ENCODE data around the gene SNED1.
"Not testable (repeated sequence)": the region's sequence is repeated elsewhere in the genome, so short reads cannot be mapped to it uniquely, and the experiment has no call there.

SNED1 gene

DNA sequence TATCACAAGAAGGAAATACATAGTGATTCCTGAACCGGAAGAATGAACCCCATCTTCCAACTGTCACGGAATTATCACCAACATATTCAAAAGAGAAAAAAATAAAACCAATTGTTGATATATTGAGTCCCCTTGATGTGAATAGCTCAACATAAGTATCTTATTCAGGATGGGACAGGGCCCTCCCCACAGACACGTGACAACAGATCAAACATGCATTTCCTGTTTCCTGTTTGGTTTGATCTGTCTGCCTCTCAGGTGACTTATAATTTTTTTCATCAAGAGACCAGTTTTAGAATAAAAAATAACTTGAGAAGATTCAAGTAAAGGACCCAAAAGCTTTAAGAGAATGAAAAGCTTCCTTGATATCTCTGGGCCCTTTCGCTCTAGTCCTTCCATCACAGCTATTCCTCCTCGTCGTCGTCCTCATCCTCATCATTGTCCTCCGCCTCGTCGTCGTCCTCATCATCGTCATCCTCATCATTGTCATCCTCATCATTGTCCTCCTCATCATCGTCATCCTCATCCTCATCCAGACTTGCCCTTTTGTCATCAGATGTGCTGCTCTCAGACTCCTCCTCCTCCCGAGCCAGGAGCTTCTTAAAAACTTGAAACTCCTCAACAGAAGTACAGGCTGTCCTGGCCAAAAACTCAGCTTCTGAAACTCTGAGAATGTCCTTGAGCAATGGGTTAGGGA is 97.3 kb downstream of the SNED1 start:
- DNase-seq (ENCODE audit: insufficient read length, low spot score) = no peak

DNA sequence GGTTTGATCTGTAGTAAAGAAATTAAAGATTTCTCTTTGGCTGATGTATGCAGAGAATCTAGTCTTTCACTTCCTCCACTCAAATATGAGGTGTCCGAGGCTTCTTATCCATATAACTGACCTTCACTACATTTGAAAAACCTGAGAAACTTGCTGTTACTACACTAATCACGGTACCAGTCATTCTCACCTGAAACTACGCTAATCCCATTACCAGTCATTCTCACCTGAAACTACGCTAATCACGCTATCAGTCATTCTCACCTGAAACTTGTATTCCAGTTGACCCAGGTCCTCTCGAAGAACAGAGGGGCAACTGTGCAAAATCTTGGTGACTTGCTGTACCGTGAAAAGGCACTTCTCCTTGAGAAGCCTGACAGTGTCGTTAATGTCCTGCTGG is 98.6 kb downstream of the SNED1 start:
- DNase-seq (ENCODE audit: insufficient read length, low spot score) = no peak
- FAIRE-seq = peak; percentile 64
- TF ChIP-seq PAX5 (IDR thresholded peaks at IDR 0.05; ENCODE audit: insufficient read depth, low read length, severe bottlenecking) (no peak), TAF1 (IDR thresholded peaks at IDR 0.05; ENCODE audit: low read depth, low read length) (no peak), SPI1 (IDR thresholded peaks at IDR 0.05; ENCODE audit: low read depth, low read length) (peak; percentile 65; the same call in 1 of the 2 replicates), POLR2AphosphoS5 (IDR thresholded peaks at IDR 0.05; ENCODE audit: low read depth, low read length) (no peak), POU2F2 (IDR thresholded peaks at IDR 0.05; ENCODE audit: low read depth, low read length) (peak; percentile 47; the same call in 1 of the 2 replicates), POLR2A (IDR thresholded peaks at IDR 0.05; ENCODE audit: low read depth, low read length) (0 out of 2 replicates have a peak, but pooled peaks have one; percentile 40)

More for the DNA sequence above, 97.3 kb downstream of the SNED1 start:
- no peak for TF ChIP-seq POLR2AphosphoS5 (IDR thresholded peaks at IDR 0.05; ENCODE audit: low read depth, low read length)
- TF ChIP-seq SPI1 (IDR thresholded peaks at IDR 0.05; ENCODE audit: low read depth, low read length) = peak; percentile 24; the same call in 1 of the 2 replicates
- TF ChIP-seq TAF1 (IDR thresholded peaks at IDR 0.05; ENCODE audit: low read depth, low read length) = no peak
- TF ChIP-seq POU2F2 (IDR thresholded peaks at IDR 0.05; ENCODE audit: low read depth, low read length) = no peak
- TF ChIP-seq PAX5 (IDR thresholded peaks at IDR 0.05; ENCODE audit: insufficient read depth, low read length, severe bottlenecking) = no peak
- TF ChIP-seq POLR2A (IDR thresholded peaks at IDR 0.05; ENCODE audit: low read depth, low read length) = no peak
- peak; percentile 57 for FAIRE-seq

DNA sequence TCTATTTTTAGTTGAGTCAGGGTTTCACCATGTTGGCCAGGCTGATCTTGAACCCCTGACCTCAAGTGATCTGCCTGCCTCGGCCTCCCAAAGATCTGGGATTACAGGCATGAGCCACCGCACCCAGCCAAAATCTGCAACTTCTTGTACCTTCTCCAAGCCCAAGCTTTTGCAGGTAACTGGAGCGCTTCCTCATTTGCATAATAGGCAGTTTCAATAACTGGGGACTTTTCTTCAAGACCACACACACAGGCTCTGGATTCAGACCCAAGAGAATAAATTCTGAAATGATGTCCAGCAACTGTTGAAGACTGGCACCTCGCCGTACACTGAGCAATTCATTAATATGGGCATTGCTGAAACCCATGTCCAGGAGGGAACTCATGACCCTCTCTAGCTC is 100.8 kb downstream of the SNED1 start:
- FAIRE-seq = peak; percentile 62
- peak; percentile 95 for TF ChIP-seq POU2F2 (IDR thresholded peaks at IDR 0.05; ENCODE audit: low read depth, low read length)
- no peak; the same call in 1 of the 2 replicates for TF ChIP-seq POLR2A (IDR thresholded peaks at IDR 0.05; ENCODE audit: low read depth, low read length)
- peak; percentile 70 for TF ChIP-seq SPI1 (IDR thresholded peaks at IDR 0.05; ENCODE audit: low read depth, low read length)
- DNase-seq (ENCODE audit: insufficient read length, low spot score) = no peak

- TF ChIP-seq SPI1 (IDR thresholded peaks at IDR 0.05; ENCODE audit: low read depth, low read length) = no peak
- peak; percentile 88 for TF ChIP-seq POU2F2 (IDR thresholded peaks at IDR 0.05; ENCODE audit: low read depth, low read length)
- peak; percentile 86 for TF ChIP-seq POLR2A (IDR thresholded peaks at IDR 0.05; ENCODE audit: low read depth, low read length)
- peak; percentile 81 for TF ChIP-seq PAX5 (IDR thresholded peaks at IDR 0.05; ENCODE audit: insufficient read depth, low read length, severe bottlenecking)
- TF ChIP-seq TAF1 (IDR thresholded peaks at IDR 0.05; ENCODE audit: low read depth, low read length) = peak; percentile 96
- TF ChIP-seq POLR2AphosphoS5 (IDR thresholded peaks at IDR 0.05; ENCODE audit: low read depth, low read length) = peak; percentile 87
- peak; percentile 84 for DNase-seq (ENCODE audit: insufficient read length, low spot score)
- peak; percentile 97 for FAIRE-seq
Observed at GRCh38 chr2:241102239-241102803, 103.9 kb downstream of the SNED1 start, which contains the start of gene MTERF4. Gene MTERF4 (minus strand): TSS chr2:241102287. CDS start chr2:241102273, 14 bp downstream.

DNA sequence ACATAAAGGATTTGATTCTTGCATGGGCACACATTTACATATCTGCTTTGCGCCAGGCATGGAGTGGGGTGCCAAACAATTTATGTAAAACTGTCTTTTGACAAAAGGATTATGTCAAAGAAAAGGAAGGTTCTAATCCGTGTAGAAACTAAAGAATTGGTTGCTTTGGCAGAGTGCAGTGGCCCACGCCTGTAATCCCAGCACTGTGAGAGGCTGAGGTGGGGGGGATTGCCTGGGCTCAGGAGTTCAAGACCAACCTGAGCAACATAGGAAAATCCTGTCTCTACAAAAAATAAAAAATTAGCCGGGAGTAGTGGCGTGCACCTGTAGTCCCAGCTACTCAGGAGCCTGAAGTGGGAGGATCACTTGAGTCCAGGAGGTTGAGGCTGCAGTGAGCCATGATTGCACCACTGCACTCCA is 104.8 kb downstream of the SNED1 start:
- TF ChIP-seq PAX5 (IDR thresholded peaks at IDR 0.05; ENCODE audit: insufficient read depth, low read length, severe bottlenecking) = no peak
- no peak for DNase-seq (ENCODE audit: insufficient read length, low spot score)
- no peak for FAIRE-seq

DNA sequence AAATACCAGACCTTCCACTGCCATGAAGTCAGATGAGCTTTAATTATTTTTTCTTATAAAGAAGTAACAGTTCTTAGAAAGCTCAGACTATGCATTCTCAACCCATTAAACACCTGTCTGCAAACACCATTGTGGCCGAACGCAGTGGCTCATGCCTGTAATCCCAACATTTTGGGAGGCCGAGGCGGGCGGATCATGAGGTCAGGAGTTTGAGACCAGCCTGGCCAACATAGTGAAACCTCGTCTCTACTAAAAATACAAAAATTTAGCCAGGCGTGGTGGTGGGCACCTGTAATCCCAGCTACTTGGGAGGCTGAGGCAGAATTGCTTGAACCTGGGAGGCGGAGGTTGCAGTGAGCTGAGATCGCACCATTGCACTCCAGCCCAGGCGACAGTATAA is 106.2 kb downstream of the SNED1 start:
- DNase-seq (ENCODE audit: insufficient read length, low spot score); FAIRE-seq: not testable (repeated sequence)

- TF ChIP-seq POU2F2 (IDR thresholded peaks at IDR 0.05; ENCODE audit: low read depth, low read length) (no peak), POLR2A (IDR thresholded peaks at IDR 0.05; ENCODE audit: low read depth, low read length) (no peak), POLR2AphosphoS5 (IDR thresholded peaks at IDR 0.05; ENCODE audit: low read depth, low read length) (no peak), SPI1 (IDR thresholded peaks at IDR 0.05; ENCODE audit: low read depth, low read length) (no peak), TAF1 (IDR thresholded peaks at IDR 0.05; ENCODE audit: low read depth, low read length) (no peak), PAX5 (IDR thresholded peaks at IDR 0.05; ENCODE audit: insufficient read depth, low read length, severe bottlenecking) (no peak)
- FAIRE-seq = no peak
- no peak for DNase-seq (ENCODE audit: insufficient read length, low spot score)
Observed at GRCh38 chr2:241105641-241106040, 107.2 kb downstream of the SNED1 start.

DNA sequence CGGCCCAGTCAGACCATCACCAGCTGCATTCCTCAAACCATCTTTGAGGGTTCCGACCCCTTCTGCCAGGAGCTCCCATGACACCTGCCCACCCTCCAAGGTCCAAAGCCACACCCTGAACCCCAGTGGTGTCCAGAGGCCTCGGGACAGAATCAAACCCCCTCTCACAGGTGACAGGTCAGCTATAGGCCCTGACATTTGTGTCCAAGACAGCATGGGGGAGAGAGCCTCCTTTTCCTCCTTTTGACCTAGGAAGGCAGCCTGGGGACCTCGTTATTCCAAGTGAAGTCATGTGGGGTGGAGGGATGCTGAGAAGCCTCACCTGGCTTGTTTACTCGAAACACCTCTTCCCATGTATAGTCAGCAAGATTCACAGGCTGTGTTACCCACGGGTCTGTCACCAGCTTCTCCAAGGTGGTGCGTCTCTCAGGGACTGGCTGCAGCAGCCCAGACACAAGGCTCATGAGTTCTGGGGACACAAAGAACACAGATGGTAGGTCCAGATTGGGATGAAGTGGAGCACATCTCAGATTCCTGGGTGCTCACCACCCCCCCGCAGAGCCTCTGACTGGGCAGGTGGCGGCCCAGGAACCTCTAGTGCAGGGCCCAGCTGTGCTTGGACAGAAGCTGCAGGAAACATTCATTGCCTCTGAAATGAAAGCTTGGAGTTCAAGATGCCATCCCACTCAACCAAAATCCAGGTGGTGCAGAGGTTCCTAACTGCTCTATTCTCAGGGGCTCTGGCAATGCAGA is 108.8 kb downstream of the SNED1 start:
- FAIRE-seq (no peak), DNase-seq (ENCODE audit: insufficient read length, low spot score) (no peak)
- TF ChIP-seq PAX5 (IDR thresholded peaks at IDR 0.05; ENCODE audit: insufficient read depth, low read length, severe bottlenecking) (no peak), POLR2A (IDR thresholded peaks at IDR 0.05; ENCODE audit: low read depth, low read length) (no peak), POLR2AphosphoS5 (IDR thresholded peaks at IDR 0.05; ENCODE audit: low read depth, low read length) (no peak), TAF1 (IDR thresholded peaks at IDR 0.05; ENCODE audit: low read depth, low read length) (no peak), POU2F2 (IDR thresholded peaks at IDR 0.05; ENCODE audit: low read depth, low read length) (no peak), SPI1 (IDR thresholded peaks at IDR 0.05; ENCODE audit: low read depth, low read length) (no peak)

- TF ChIP-seq POU2F2 (IDR thresholded peaks at IDR 0.05; ENCODE audit: low read depth, low read length) = no peak
- TF ChIP-seq POLR2AphosphoS5 (IDR thresholded peaks at IDR 0.05; ENCODE audit: low read depth, low read length) = no peak
- no peak for TF ChIP-seq POLR2A (IDR thresholded peaks at IDR 0.05; ENCODE audit: low read depth, low read length)
- no peak for TF ChIP-seq TAF1 (IDR thresholded peaks at IDR 0.05; ENCODE audit: low read depth, low read length)
- no peak for TF ChIP-seq SPI1 (IDR thresholded peaks at IDR 0.05; ENCODE audit: low read depth, low read length)
- TF ChIP-seq PAX5 (IDR thresholded peaks at IDR 0.05; ENCODE audit: insufficient read depth, low read length, severe bottlenecking) = no peak
- peak; percentile 92 for FAIRE-seq
- no peak for DNase-seq (ENCODE audit: insufficient read length, low spot score)
Observed at GRCh38 chr2:241108271-241109209, 110.1 kb downstream of the SNED1 start.
